Measurements from ENCODE around the gene ANKRD26. TPM values are rescaled to one million over a fixed set of nuclear protein-coding genes. Genes with fewer than 3 reads are reported as not detected.
A peak's percentile ranks its signal among the peaks of the same experiment; 100 is the strongest.

Gene ANKRD26
- total RNA-seq, 1 experiment from 2014 or later, result 10.2 TPM

GRCh38 chr10:27100813-27101347 is 586 bp upstream of the ANKRD26 start:
- CTCF ChIA-PET, result no interaction called here
- intact Hi-C loops (cut with micrococcal nuclease; ENCODE audit: unreplicated experiment), result no loop called here
- no TSS peak for BruUV-seq (replicated peaks)

GRCh38 chr10:27099448-27099847 is 846 bp downstream of the ANKRD26 start:
- no peak for TF ChIP-seq CTCF (IDR thresholded peaks at IDR 0.05; ENCODE audit: unreplicated experiment)
- CTCF ChIA-PET, result no interaction called here
- TSS peak; percentile 11 for BruUV-seq (replicated peaks)
- intact Hi-C loops (cut with micrococcal nuclease; ENCODE audit: unreplicated experiment), result no loop called here
- H3K4me3 Mint-ChIP-seq (ENCODE audit: low read depth, unreplicated experiment), result peak overlapping the region; percentile 83
- peaks cover 25% of the 10 kb centered on the region for H3K36me3 Mint-ChIP-seq (ENCODE audit: insufficient read depth, unreplicated experiment)
- peaks cover 13% of the 10 kb centered on the region for H3K4me1 Mint-ChIP-seq (ENCODE audit: low read depth, unreplicated experiment)
- H3K27ac Mint-ChIP-seq (ENCODE audit: unreplicated experiment), result peak overlapping the region; percentile 87
- DNase-seq, result no peak
- H3K9me3 Mint-ChIP-seq (ENCODE audit: low read depth, unreplicated experiment), result no peaks in the 10 kb centered on the region
- no peaks in the 10 kb centered on the region for H3K27me3 Mint-ChIP-seq (ENCODE audit: unreplicated experiment)

More at GRCh38 chr10:27100813-27101347, 586 bp upstream of the ANKRD26 start:
- TF ChIP-seq CTCF (IDR thresholded peaks at IDR 0.05; ENCODE audit: unreplicated experiment), result no peak
- DNase-seq, result no peak
- peak overlapping the region; percentile 83 for H3K4me3 Mint-ChIP-seq (ENCODE audit: low read depth, unreplicated experiment)
- H3K27ac Mint-ChIP-seq (ENCODE audit: unreplicated experiment), result peak overlapping the region; percentile 87
- H3K4me1 Mint-ChIP-seq (ENCODE audit: low read depth, unreplicated experiment), result peaks cover 13% of the 10 kb centered on the region
- no peaks in the 10 kb centered on the region for H3K9me3 Mint-ChIP-seq (ENCODE audit: low read depth, unreplicated experiment)
- H3K27me3 Mint-ChIP-seq (ENCODE audit: unreplicated experiment), result no peaks in the 10 kb centered on the region
- peaks cover 33% of the 10 kb centered on the region for H3K36me3 Mint-ChIP-seq (ENCODE audit: insufficient read depth, unreplicated experiment)

- peaks cover 12% of the 10 kb centered on the region for H3K36me3 Mint-ChIP-seq (ENCODE audit: insufficient read depth, unreplicated experiment)
- no peaks in the 10 kb centered on the region for H3K27me3 Mint-ChIP-seq (ENCODE audit: unreplicated experiment)
- no TSS peak for BruUV-seq (replicated peaks)
Measured at GRCh38 chr10:27088119-27089044, 11.9 kb downstream of the ANKRD26 start.

More at GRCh38 chr10:27088119-27089044, 11.9 kb downstream of the ANKRD26 start:
- DNase-seq, result no peak
- Mint-ChIP-seq H3K4me3 (ENCODE audit: low read depth, unreplicated experiment) (no peak overlapping the region), H3K9me3 (ENCODE audit: low read depth, unreplicated experiment) (no peaks in the 10 kb centered on the region), H3K4me1 (ENCODE audit: low read depth, unreplicated experiment) (no peaks in the 10 kb centered on the region), H3K27ac (ENCODE audit: unreplicated experiment) (no peak overlapping the region)
- CTCF ChIA-PET, result no interaction called here
- intact Hi-C loops (cut with micrococcal nuclease; ENCODE audit: unreplicated experiment), result no loop called here
- TF ChIP-seq CTCF (IDR thresholded peaks at IDR 0.05; ENCODE audit: unreplicated experiment), result no peak
